Activated CD8-positive, alpha-beta memory T cell treated with anti-CD3 and anti-CD28 coated beads, Interleukin-2, amount 50 U/mL, for 24 hours (primary cell): Measurements from ENCODE around the gene POLD4.

Source experiments
- DNase-seq: peaks from one replicate; pipeline ENCODE4 v3.0.0-alpha.2; 2020; ENCODE audit errors: extremely low read depth

POLD4 gene

DNA sequence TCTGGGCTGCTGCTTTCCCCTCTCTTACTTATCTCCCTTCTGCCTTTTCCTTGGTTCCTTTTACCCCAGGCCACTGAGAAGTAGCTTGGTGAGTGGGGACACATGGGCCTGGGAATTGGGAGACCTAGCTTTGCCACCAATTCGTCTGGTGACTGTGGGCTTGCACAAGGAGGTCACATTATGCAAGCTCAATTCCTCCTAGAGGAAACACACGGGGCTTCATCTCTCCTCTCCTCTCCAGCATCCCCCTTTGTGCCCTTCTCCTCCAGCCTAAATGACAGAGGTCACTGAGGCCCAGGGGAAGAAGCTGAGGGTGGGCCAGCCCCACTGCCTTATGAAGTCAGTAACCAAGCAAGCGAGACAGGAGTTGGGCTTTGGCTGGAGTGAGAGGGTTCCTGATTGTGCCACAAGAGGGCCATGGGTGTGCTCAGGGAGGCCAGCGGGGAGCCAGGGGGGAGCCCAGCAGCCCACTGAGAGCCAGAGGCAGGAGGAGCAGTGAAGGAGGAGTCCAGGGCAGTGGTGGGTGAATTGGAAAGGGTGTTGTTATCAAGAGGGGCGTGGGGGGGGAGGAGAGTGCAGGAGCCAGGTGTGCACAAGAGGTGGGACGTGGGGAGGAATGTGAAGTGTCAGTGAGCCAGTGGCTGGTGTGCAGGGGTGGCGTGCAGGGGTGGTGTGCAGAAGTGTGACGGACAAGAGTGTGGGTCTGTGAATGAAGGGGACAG lies 18.0 kb upstream of the POLD4 start:
- no peak for DNase-seq

DNA sequence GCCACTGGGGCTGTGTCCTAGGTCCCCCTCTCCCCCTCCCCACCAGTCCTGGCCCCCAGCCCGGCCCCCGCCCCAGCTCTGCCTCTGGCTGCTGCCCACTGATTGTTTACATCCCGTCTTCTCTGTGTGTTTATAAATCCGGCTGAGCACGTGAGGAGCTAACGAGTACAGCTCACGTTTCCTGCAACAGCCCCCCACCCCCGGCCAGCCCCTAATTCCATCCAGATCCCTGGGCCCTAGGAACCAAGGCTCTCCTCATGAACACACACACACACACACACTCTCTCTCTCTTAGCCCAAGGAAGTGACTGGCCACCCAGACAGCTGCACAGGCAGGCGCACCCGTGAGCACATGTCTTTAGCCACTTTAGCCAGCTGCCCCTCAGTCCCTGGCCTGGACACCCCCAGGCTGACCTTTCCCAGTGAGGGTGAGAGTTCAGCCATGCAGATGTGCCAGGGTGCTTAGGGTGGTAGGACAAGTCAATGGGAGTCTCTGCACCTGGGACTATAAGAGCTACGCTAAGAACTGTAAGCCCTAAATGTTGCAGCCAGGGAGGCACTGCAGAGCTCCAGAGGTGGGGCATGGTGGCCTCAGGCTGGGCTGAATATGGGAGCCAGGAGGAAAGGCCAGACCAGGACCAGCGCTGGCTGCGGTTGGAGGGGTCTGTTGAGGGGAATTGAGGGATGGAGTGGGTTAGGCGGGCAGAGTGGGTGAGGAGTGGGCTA lies 17.2 kb upstream of the POLD4 start:
- no peak for DNase-seq

DNA sequence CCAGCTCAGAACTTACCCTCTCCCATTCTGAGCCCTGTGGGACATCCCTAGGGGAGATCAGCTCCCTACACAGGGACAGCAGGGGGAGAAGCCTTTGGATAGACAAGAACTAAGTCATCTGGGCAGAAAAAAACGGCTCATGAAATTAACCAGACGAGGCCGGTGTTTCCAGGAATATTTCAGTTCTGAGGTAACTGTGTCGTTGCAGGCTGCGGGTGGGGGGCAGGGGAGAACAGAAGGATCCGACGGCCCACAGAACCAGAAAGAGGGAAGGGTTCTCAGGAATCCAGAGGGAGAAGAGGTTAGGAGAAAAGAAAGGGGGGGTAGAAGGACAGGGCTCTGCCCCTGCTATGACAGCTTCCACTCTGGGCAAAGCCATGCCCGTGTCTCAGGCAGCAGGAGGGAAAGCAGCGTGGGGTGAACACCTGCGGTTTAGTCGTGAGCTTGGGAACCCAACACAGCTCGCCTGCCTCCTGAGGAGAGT lies 16.5 kb upstream of the POLD4 start:
- no peak for DNase-seq

DNA sequence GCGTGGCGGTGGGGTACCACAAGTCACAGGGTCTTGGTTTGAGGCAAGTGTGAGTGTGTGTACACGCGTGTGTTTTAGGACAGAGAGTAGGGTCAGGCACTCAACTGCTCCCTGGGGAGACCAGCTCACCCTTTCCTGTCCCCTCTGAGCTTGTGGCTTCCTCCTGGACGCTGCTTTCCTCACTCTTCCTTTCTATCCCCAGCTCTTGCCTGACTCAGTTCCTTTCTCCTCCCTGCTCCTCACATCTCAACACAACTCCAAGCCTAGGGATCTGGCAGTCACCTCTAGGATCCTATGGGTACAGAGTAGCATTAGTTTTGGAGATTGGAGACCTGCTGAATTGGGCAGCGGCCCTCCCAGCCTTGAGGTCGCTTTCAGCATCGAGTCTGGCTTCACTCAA lies 15.9 kb upstream of the POLD4 start:
- DNase-seq: no peak

DNA sequence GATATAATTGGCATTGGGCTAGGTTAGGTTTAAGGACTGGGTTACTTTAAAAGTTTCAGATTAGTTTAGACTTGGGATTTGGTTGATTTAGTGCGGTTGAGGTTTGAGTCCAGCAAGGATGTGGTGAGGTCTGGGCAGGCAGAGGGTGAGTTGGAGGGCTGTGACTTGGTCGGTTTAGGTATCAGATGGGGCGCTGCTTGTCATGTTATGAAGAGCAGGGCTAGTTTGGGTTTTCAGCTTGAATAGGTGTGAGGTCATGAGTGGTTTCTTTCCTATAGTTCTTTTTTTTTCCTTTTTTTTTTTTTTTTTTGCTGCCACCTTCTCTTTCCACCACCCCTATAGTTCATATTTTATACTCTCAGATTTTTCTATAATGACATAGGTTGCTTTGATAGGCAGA lies 15.3 kb upstream of the POLD4 start:
- DNase-seq: no peak

DNA sequence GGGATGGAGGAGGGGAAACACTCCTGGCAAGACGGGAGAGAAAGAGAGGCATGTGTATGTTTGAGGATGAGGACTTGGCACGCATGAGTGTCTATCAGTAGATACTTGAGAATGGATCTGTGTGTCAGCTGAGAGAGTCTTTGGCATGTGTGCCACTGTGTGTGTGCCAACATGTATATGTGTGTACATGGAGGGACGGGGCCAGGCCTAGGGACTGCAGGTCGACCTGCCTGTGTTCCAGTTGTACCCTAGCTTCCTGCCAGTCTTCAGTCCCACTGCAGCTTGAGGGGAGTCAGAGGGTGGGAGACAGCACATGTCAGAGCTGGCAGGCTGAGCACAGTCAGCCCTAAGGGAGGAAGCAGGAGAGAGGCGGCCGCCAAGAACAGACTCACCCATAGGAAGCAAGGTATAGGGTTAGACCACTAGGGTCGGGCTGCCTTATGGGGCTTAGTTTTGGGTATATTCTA lies 14.4 kb upstream of the POLD4 start:
- DNase-seq: no peak

DNA sequence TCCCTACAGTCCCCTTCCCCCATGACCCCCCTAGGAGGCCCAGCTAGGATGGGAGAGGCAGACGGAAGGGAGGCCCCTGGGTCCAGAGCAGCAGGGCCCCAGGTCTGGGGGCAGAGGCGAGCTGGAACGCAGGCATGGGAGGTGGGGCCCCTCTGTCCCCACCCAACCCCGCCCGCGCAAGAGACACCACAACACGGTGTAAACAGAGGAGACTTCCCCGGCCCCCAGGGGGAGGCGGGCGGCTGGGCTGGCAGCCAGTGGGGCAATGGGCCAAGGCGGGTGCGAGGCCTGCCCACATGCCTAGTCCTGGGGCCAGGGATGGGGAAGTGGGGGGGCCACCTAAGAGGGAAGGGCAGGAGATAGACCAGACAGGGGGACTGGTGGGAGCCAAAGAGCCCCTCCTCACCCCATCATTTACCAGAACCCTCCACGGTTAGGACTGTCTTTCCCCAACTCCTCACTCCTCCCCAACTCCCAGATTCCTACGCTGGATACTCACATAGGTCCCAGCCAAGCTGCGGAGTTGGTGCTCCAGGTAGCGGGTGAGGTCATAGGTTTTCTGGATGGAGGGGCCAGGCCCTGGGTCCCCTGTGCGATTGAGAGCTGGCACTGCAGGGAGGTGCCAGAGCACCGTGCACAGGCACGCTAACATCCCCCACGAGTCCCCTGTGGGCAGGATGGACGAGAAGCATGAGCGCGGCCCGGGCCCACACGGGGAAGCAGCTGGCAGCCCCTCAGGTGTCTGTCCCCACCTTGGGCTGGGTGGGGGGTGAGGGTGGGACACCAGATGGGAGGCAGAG lies 13.8 kb upstream of the POLD4 start:
- no peak for DNase-seq

DNA sequence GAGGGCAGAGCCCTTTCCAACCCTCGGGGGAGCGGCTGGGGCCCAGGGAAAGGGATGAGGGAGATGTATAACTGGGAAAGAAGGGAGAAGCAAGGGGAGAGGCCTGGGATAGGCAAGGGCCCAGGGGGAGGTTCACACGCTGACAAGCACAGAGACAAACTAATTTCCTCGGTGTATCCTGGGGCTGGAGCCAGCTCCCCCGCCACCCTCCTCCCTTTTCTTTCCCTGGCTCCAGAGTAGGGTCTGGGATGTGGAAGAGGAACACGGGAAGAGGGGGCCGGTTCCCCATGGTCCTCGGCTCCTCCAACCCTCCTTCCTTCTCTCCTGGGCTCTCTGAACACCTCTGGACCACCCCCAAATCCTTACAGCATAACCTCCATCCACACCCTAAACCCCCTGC lies 13.2 kb upstream of the POLD4 start:
- no peak for DNase-seq

DNA sequence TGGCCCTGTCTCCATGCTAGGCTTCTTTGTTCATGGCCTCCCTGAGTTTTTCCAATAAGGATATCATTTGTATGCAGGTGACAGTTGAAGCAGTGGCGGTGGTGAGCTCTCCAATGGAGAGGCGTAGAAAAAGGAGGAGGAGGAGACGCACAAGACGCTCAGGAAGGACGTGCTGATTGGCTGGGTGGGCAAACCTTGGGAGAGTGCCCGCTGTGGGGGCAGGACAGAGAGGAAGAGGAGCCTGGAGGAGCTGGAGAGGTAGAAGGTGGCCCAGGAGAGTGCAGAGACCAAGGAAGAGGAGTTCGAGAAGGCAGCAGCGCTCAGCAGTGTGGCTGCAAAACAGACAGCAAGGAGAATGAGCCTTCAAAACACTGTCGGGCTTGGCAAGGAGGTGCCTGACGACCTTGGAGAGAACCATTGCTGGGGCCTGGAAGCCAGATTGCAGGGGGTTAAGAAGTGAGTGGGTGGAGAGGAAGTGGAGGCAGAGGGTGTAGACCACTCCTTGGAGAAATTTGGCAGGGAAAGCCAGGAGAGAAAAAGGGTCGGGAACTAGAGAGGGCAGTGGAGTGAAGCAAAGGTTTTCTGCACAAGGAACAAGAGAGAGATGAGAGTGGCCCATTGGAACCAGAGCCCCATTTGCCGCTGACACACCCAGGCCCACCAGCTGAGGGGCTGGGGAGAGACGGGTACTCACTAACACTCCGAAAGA lies 12.5 kb upstream of the POLD4 start:
- no peak for DNase-seq

DNA sequence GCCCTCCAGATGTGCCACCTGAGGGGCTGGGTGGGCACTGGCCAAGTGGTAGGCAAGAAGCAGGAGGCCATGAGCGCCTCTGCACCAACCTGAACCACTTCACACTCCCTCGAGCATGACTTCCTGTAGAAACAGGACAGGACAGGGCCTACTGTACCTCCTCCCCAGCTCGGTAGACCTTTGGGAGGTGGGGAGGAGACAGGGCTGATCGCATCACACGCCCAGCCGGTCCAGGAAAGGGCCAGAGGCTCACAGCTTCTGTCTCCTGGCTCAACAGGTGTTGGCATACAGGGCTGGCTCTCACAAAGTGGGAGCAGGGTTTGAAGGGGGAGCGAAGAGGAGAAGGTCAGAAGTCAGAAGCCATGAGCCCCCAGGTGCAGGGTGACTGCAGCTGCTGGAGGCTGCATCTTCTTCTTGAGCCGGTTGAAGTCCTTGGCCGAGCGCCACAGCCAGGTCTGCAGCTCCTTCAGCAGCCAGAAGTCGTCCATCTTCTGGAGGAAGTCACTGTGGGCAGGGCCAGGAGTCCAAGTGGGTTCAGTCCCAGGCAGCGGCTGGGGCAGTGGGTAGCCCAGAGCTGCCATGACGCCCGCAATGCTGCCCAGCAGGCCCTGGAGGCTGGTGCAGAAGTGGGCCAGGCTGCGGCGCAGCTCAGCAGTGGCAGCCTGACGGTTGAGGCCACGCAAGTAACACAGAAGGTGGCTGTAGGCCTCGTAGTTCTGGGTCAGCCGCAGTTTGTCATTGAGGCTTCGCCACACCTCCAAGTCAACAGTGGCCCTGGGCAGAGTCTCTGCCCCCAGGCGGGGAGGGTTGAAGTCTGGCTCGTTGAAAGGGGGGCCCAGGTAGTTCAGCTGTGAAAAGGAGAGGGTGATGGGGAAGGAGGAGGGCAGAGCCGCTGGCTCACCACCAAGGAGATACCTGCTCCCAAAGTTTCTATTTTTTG lies 11.7 kb upstream of the POLD4 start:
- DNase-seq: no peak

DNA sequence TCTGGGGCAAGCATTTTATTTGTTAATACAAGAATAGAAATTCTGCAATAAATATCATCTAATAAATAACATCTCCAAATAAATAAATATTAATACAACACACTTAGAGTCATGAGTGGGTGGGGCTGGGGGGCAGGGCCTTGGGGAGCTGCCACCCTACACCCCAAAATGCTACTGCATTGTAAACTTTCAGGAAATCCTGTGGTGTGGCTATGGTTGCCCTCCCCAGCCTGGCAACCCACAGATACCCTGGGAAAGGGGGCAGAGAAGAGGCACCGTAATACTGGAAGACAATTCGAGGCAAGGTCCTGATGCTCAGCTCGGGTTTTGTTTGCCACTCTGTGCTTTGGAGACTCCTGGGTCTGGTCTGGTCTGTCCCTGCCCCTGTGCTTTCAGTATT lies 10.8 kb upstream of the POLD4 start:
- DNase-seq: no peak

DNA sequence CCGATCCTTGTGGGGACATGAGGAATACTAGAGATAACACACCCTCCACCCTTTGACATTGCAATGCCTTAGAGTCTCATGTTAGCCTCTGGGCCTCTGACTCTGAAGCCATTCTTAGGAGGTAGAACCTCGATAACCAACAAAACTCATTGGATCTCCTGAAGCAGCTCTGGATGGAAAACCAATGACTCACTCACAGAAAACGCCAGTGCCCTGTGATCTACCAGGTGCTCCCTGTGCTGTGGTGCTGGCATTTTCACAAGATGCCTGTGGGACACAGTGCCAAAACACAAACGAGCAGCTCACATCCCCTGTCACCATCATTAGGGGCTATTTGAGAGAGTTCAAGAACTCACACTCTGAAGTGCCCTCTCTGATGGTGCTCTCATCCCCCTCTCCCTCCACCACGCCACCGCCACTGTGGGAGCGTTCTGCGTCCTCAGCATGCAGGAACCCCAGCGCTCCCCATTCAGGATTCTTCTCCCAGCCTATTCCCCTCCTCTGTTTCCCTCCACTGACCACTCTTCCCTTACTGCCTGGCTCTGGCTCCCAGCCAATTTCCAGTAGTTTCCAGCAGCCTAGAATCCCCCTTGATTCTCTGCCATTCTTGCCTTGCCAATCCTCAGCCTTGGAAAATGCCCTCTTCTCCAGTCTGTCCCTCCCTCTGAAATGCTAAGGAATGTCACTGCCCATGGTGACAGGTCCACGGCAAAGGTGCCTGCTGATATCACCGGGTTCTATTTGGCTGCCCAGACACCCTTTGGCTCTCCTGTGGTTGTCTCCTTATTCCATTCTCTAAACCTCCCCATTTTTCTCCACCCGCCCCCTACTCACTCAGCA lies 4.7 kb upstream of the POLD4 start:
- no peak for DNase-seq

DNA sequence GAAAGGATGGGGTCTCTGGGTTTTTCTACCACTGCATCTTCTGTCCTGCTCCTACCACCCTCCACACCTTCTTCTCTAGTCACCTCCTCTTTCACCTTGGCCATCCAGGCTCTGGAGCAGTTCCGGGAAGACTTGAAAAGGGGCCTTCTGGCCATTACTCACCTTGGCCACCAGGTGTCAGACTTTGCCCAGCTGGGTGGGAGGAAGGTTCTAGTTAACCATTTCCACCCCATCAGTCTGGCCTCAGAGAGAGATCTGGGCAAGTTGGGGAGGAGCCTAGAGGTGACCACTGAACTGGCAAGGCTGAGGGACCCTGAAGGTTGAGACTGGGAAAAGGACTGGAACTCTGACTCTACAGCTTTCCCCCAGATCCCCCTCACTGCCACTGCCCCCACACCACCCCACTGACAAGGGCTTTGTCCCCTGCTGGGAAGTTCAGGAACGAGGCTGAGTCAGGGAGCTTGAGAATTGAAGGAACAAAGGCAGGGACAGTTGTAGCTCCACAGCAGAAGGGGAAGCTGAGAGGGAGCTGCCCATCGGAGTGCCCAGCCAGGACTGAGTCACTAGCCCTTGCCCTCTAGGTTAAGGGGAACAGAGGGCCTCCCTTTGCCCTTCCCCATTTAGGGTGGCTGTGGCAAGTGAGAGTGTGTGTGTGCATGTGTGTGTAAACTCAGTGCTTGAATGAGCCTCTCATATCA lies 3.7 kb upstream of the POLD4 start:
- DNase-seq: no peak

DNA sequence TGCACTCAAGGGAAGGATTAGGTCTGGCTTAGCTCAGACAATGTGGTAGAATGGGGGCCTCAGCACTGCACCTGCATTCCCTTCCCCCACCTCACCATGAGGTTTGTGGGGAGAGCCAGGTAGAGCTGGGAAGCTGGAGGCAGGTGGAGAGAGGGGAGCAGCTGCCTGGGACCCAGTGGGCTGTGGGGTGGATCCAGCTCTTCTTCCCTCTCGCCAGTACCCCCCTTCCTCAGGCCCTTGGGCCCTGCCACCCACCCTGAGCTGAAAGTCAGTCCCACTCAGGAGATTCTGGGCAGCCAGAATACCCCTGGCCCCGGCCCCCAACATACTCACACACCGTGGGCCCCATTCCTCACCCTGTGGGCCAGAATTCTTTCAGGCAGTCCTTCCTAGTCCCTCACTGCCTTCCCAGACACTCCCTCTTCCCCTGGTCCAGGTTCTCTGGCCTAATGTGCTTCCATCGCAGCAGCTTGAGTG lies 3.1 kb upstream of the POLD4 start:
- no peak for DNase-seq

DNA sequence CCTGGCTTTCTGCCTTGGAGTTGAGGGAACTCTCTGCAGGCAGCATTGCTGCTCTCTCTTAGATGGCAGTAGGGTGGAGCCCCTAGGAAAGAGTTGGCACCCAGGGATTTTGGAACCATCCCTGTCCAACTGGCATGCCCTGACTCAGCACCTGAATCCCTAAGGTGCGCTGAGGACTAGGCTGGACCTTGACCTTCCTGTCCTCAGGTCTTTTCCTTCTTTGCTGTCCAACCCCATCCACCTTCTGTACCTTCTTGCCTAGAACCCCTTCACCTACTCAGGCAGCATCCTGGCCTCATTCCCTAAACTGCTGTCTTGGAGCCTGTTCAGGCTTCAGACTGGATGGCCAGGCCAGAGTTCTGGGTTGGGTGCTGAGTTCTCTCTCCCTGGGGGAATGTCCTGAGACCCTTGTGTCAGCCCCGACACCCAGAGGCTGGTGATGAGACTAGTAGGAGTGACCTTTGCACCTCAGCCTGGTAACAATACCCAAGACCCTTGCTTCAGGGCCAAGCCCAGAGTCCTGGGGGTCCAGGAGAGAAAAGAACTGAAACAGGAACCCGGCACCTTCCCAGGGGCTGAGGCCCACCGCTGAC lies 2.5 kb upstream of the POLD4 start:
- DNase-seq: no peak

DNA sequence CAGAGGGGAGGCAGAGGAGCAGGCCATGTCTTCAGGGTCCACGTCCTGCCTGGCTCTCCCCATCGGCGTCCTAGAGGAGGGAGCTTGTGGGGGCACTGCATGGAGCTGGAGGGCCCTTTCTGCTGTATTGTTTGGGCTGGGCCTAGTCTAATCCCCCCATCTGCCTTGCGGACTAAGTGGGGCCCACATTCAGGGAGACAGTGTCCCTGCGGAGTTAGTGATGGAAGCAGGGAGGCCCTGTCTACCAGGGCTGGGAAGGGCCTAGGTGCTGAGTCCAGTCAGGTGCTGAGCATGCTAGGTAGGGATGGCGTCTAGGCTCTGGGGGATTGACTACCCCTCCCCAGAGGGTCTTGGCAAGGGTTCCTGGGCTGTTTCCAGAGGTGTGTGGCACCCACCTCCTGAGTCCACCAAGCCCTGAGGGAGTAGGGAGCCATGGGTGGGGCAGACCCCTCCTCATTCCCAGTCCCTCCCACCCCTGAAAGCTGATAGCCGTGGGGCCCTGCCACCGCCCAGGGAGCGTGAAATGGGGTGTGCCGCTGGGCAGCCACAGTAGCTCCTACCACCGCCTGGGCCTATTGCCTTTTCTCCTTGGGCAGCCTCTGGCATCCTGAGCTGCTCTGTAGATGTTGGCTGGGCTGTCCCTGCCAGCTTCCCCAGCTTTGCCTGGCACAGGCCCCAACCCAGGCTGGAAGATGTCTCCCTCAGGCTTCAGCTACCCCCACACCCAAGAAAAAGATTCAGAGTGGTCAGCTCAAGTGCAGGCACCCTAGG lies 1.9 kb upstream of the POLD4 start:
- DNase-seq: no peak

DNA sequence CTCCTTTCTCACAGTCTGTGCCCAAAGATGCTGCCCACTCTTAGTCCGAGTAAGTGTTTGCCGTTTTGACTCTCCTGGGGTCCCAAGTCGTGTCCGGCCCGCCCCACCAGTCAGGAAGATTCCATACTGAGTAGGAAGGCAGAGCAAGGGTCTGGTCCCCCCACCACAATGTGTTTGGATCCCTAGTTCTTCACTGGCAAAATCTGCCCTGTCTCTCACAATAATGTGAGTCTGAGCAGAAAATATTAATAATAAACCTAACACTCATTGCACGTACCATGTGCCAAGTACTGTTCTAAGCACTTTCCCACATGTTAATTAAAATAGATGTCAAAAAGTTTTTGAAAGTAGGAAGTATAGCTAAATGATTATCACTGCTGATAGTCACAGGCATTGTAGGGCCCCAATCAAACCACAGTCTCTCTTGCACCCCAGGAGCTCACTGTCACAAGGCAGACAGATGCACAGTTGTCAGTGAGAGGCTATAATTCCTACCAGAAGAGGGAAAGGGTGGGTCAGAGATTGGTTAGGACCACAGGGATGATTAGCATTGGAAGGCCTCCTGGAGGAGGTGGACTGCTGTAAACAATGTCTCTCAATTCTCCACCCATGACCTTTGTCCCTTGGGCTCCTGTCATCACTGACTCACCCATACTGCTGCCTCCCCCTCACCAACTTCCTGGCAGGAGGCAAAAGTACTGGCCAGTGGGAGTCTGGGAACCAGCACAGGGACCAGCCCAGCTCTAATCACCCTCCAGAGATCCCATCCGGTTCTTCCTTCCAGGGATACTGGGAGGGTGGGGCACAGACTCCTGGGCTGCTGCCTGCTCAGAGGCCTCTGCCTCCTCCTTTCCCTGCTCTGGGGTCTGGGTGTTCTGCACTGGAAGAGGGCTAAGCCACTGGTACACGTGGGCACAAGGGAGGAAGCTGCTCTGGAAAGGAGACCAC lies 1.0 kb upstream of the POLD4 start:
- no peak for DNase-seq
